Right lobe of liver (tissue), 6 donors: ENCODE data around the gene GABRB3. TPM values are rescaled to one million over a fixed set of nuclear protein-coding genes. Genes with fewer than 3 reads are reported as not detected.

Source experiments
- ATAC-seq, 4 donors: fragments of 200-7000 bp; cut with Tn5 transposase; one replicate each; pipeline ENCODE4 v1.9.1; 2020; ENCODE audit warnings: mild to moderate bottlenecking in 4 of 4, moderate library complexity in 4 of 4
- DNase-seq, 3 donors: peaks; one replicate each; pipeline ENCODE4 v3.0.0-alpha.2; 2020
- H3K27ac ChIP-seq, 3 donors: fragments of 200-600 bp; one replicate each; pipeline ENCODE4 v1.8.0; 2022
- H3K27me3 ChIP-seq, 2 donors: fragments of 200-600 bp; one replicate each; pipeline ENCODE4 v1.8.0; 2022
- H3K36me3 ChIP-seq, 4 donors: fragments of 200-600 bp; sonication (generic) in 1 of 4; one replicate each; pipeline versions ENCODE4 v1.5.1 to v1.8.0; 2017 to 2022; ENCODE audit warnings: control low read depth in 1 of 4
- H3K4me1 ChIP-seq, 4 donors: fragments of 200-600 bp; sonication (generic) in 1 of 4; one replicate each; pipeline versions ENCODE4 v1.5.1 to v1.8.0; 2017 to 2022; ENCODE audit warnings: control low read depth in 1 of 4
- H3K4me3 ChIP-seq, 3 donors: fragments of 200-600 bp; one replicate each; pipeline ENCODE4 v1.8.0; 2022
- H3K9me3 ChIP-seq, 4 donors: fragments of 200-600 bp; sonication (generic) in 1 of 4; one replicate each; pipeline versions ENCODE4 v1.5.1 to v1.8.0; 2017 to 2022; ENCODE audit warnings: control low read depth in 1 of 4
- CTCF ChIP-seq, 4 donors: fragments of 200-600 bp in 3 of 4; fragments of 450-650 bp in 1 of 4; IDR thresholded peaks; one replicate each; pipeline versions ENCODE4 v1.5.1 to v1.8.0; 2016 to 2022; ENCODE audit warnings: antibody characterized with exemption in 4 of 4, mild to moderate bottlenecking in 2 of 4
- POLR2A ChIP-seq: fragments of 450-650 bp; IDR thresholded peaks from one replicate; pipeline ENCODE4 v1.6.1; 2017; ENCODE audit warnings: antibody characterized with exemption, mild to moderate bottlenecking
- WGBS: methylation state at CpG from one replicate; pipeline ENCODE4 v1.1.6; 2018; ENCODE audit warnings: low coverage, low lambda C conversion rate; ENCODE audit not compliant: insufficient coverage; ENCODE audit errors: missing lambda C conversion rate; 5-methylcytosine and 5-hydroxymethylcytosine counted together
- intact Hi-C, 2 donors: fragments of 100-400 bp; cut with DNase I; formaldehyde crosslinking; loops; one replicate each; pipeline versions ENCODE4 v1.11.2 to v1.14.1; 2022
- total RNA-seq, 6 experiments: library from RNA; depleted of rRNA in 2 of 6; stranded (reverse); fragments of >200 nt in 2 of 6; fragmentation: NEBNext Ultra II Directional in 3 of 6; extraction: Animal tissue kit (Norgen Biotek cat#: 25700) in 3 of 6; gene quantifications; one replicate each; pipeline versions ENCODE4 v1.1.0 to v1.2.4, GENCODE V29; 2016 to 2023
- donor health status: DM: no; HTN: yes; CAD: no.
- donor health status: DM: no; HTN: no; CAD: no.
- donor health status: DM: no; HTN: no; CAD: no.
- donor health status: DM: no; HTN: yes; CAD: no.
- donor health status: DM: no; HTN: yes; CAD: no.

Gene GABRB3
- total RNA-seq, 6 experiments from 2014 or later = 0.49 to 2.7 (median 1.4) TPM

GRCh38 chr15:26686547-26687187 lies 86.2 kb downstream of the GABRB3 start:
- no peaks in the 10 kb centered on the region for H3K27me3 ChIP-seq
- no peaks in the 10 kb centered on the region for H3K36me3 ChIP-seq
- H3K4me3 ChIP-seq = no peak overlapping the region
- intact Hi-C loops = no loop called here
- WGBS = 70% methylated on average over 4 of the region's 11 CpGs
- no peaks in the 10 kb centered on the region for H3K4me1 ChIP-seq
- DNase-seq (no peak), ATAC-seq (no peak)
- TF ChIP-seq POLR2A (no peak), CTCF (IDR thresholded peaks at IDR 0.05) (no peak)
- no peaks in the 10 kb centered on the region for H3K9me3 ChIP-seq
- H3K27ac ChIP-seq = no peak overlapping the region

GRCh38 chr15:26682598-26683164 lies 90.2 kb downstream of the GABRB3 start:
- no peak overlapping the region for H3K27ac ChIP-seq
- no peaks in the 10 kb centered on the region for H3K36me3 ChIP-seq
- H3K9me3 ChIP-seq = no peaks in the 10 kb centered on the region
- no peak overlapping the region for H3K4me3 ChIP-seq
- H3K27me3 ChIP-seq = no peaks in the 10 kb centered on the region
- DNase-seq (no peak), ATAC-seq (no peak)
- WGBS = 65% methylated on average over 2 of the region's 5 CpGs
- H3K4me1 ChIP-seq = no peaks in the 10 kb centered on the region
- intact Hi-C loops = no loop called here
- TF ChIP-seq POLR2A = no peak
- no peak for TF ChIP-seq CTCF (IDR thresholded peaks at IDR 0.05)

GRCh38 chr15:26679927-26680326 lies 92.9 kb downstream of the GABRB3 start:
- no peak for ATAC-seq
- 69% methylated on average over 3 of the region's 3 CpGs for WGBS
- no peak for DNase-seq
- H3K36me3 ChIP-seq = no peaks in the 10 kb centered on the region
- TF ChIP-seq POLR2A (no peak), CTCF (IDR thresholded peaks at IDR 0.05) (no peak)
- H3K27ac ChIP-seq = no peak overlapping the region
- no peaks in the 10 kb centered on the region for H3K27me3 ChIP-seq
- no peaks in the 10 kb centered on the region for H3K4me1 ChIP-seq
- no peak overlapping the region for H3K4me3 ChIP-seq
- no peaks in the 10 kb centered on the region for H3K9me3 ChIP-seq
- intact Hi-C loops = no loop called here

GRCh38 chr15:26676115-26676514 lies 96.8 kb downstream of the GABRB3 start:
- no peak for ATAC-seq
- TF ChIP-seq POLR2A = no peak
- TF ChIP-seq CTCF (IDR thresholded peaks at IDR 0.05) = no peak
- Histone ChIP-seq H3K27me3 (no peaks in the 10 kb centered on the region), H3K4me3 (no peak overlapping the region), H3K9me3 (no peaks in the 10 kb centered on the region), H3K27ac (no peak overlapping the region), H3K4me1 (no peaks in the 10 kb centered on the region), H3K36me3 (no peaks in the 10 kb centered on the region)
- no peak for DNase-seq
- intact Hi-C loops = no loop called here
- WGBS = 26% methylated on average over 3 of the region's 3 CpGs
